Activated B cell treated with CpG ODN at 0.5 μM for 24 hours (primary cell): Measurements from ENCODE around the gene FYN. TPM values are rescaled to one million over a fixed set of nuclear protein-coding genes. Genes with fewer than 3 reads are reported as not detected.

Experiments used
- ATAC-seq: fragments of 200-7000 bp; cut with Tn5 transposase; one replicate; pipeline ENCODE4 v1.10.0; 2021; ENCODE audit warnings: low read depth, mild to moderate bottlenecking, moderate library complexity
- CTCF ChIA-PET: fragments of 350-600 bp; sonication (Branson Sonifier 250); formaldehyde crosslinking; loops from one replicate; lab custom pipeline; 2021; ENCODE audit warnings: antibody characterized with exemption; lab: Charles Lee
- POLR2A ChIA-PET: fragments of 350-600 bp; sonication (Branson Sonifier 250); formaldehyde crosslinking; loops from one replicate; lab custom pipeline; 2021; ENCODE audit warnings: antibody characterized with exemption; lab: Charles Lee
- DNase-seq: peaks from one replicate; pipeline ENCODE4 v3.0.0; 2022
- H3K27ac Mint-ChIP-seq: one replicate; pipeline ENCODE4 v1.8.0; 2020; ENCODE audit warnings: mixed read lengths
- H3K27me3 Mint-ChIP-seq: one replicate; pipeline ENCODE4 v1.8.0; 2021; ENCODE audit warnings: mixed read lengths
- H3K36me3 Mint-ChIP-seq: one replicate; pipeline ENCODE4 v1.8.0; 2021; ENCODE audit warnings: low read depth, mixed read lengths
- H3K4me1 Mint-ChIP-seq: one replicate; pipeline ENCODE4 v1.8.0; 2021; ENCODE audit warnings: mixed read lengths
- H3K4me3 Mint-ChIP-seq: one replicate; pipeline ENCODE4 v1.8.0; 2020; ENCODE audit warnings: mild to moderate bottlenecking, mixed read lengths
- H3K9me3 Mint-ChIP-seq: one replicate; pipeline ENCODE4 v1.8.0; 2020; ENCODE audit warnings: mixed read lengths
- intact Hi-C: fragments of 100-400 bp; cut with micrococcal nuclease; formaldehyde crosslinking; loops from one replicate; pipeline ENCODE4 v1.15.1; 2024
- total RNA-seq: library from RNA; stranded (reverse); gene quantifications from 2 replicates; pipeline ENCODE4 v1.2.3, GENCODE V29; 2022
- TF ChIP-seq, protein P1 (sequence below): fragments of 200-600 bp; IDR thresholded peaks from one replicate; pipeline ENCODE4 v1.8.0; 2022; ENCODE audit warnings: antibody characterized with exemption, mild to moderate bottlenecking

FYN gene
- total RNA-seq, 1 donor from 2014 or later, result 64.7 TPM

GRCh38 chr6:111713236-111713635 lies 160.0 kb downstream of the FYN start:
- H3K36me3 Mint-ChIP-seq, result peaks cover 42% of the 10 kb centered on the region
- no peak for ATAC-seq
- DNase-seq, result no peak
- H3K27me3 Mint-ChIP-seq, result no peaks in the 10 kb centered on the region
- CTCF ChIA-PET, result no interaction called here
- POLR2A ChIA-PET, result interaction anchor here (0.6 kb wide), 1 partner anchor 284 kb away, joined by 5 read pairs; no protein-coding TSS in a partner anchor
- peaks cover 4% of the 10 kb centered on the region for H3K4me1 Mint-ChIP-seq
- TF ChIP-seq, protein P1, sequence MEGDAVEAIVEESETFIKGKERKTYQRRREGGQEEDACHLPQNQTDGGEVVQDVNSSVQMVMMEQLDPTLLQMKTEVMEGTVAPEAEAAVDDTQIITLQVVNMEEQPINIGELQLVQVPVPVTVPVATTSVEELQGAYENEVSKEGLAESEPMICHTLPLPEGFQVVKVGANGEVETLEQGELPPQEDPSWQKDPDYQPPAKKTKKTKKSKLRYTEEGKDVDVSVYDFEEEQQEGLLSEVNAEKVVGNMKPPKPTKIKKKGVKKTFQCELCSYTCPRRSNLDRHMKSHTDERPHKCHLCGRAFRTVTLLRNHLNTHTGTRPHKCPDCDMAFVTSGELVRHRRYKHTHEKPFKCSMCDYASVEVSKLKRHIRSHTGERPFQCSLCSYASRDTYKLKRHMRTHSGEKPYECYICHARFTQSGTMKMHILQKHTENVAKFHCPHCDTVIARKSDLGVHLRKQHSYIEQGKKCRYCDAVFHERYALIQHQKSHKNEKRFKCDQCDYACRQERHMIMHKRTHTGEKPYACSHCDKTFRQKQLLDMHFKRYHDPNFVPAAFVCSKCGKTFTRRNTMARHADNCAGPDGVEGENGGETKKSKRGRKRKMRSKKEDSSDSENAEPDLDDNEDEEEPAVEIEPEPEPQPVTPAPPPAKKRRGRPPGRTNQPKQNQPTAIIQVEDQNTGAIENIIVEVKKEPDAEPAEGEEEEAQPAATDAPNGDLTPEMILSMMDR, result no peak
- no peak overlapping the region for H3K27ac Mint-ChIP-seq
- no peak overlapping the region for H3K4me3 Mint-ChIP-seq
- no peaks in the 10 kb centered on the region for H3K9me3 Mint-ChIP-seq
- intact Hi-C loops, result no loop called here

GRCh38 chr6:111711984-111712752 lies 161.1 kb downstream of the FYN start:
- Mint-ChIP-seq H3K27ac (no peak overlapping the region), H3K36me3 (peaks cover 44% of the 10 kb centered on the region), H3K9me3 (no peaks in the 10 kb centered on the region), H3K4me1 (peaks cover 4% of the 10 kb centered on the region), H3K27me3 (no peaks in the 10 kb centered on the region), H3K4me3 (no peak overlapping the region)
- ATAC-seq (no peak), DNase-seq (no peak)
- intact Hi-C loops, result no loop called here
- ChIA-PET POLR2A (no interaction called here), CTCF (interaction anchor here (3.6 to 7.6 kb wide), 2 partner anchors 286 to 331 kb away, joined by 52 to 85 read pairs; no protein-coding TSS in a partner anchor)
- TF ChIP-seq, protein P1, result no peak

DNA sequence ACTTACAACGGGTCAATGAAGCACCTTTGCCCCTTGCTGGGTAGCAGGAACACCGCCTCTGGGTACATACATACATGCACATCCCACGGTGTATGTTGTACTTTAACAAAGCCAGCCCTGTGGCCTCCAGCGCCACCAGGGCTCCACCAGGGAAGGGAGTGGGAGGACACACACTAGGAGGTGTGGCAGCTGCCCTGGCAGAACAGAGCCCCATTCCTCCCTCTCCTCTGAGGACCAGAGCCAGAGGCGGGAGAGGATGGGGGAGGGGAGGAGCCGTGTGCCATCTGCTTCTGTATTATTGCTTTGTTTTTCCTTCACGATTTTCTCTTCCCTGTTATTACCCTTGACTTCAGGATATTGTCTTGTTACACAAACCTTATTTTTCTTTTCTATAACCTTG lies 161.8 kb downstream of the FYN start:
- ChIA-PET POLR2A (no interaction called here), CTCF (interaction anchor here (0.8 to 7.6 kb wide), 5 partner anchors 94 to 332 kb away, joined by 4 to 85 read pairs (median 24); partner anchors contain the start of gene FYN)
- Mint-ChIP-seq H3K4me1 (peaks cover 4% of the 10 kb centered on the region), H3K27ac (no peak overlapping the region), H3K27me3 (no peaks in the 10 kb centered on the region), H3K4me3 (no peak overlapping the region), H3K36me3 (peaks cover 47% of the 10 kb centered on the region), H3K9me3 (no peaks in the 10 kb centered on the region)
- intact Hi-C loops, result no loop called here
- TF ChIP-seq, protein P1, result no peak
- DNase-seq, result no peak
- no peak for ATAC-seq

GRCh38 chr6:111710911-111711310 lies 162.3 kb downstream of the FYN start:
- intact Hi-C loops, result loop anchor here (1.0 kb wide), 6 partner anchors 93 to 452 kb away; partner anchors contain the start of gene FYN
- Mint-ChIP-seq H3K9me3 (no peaks in the 10 kb centered on the region), H3K4me3 (no peak overlapping the region), H3K27me3 (no peaks in the 10 kb centered on the region), H3K36me3 (peaks cover 47% of the 10 kb centered on the region), H3K27ac (no peak overlapping the region), H3K4me1 (peaks cover 4% of the 10 kb centered on the region)
- POLR2A ChIA-PET, result interaction anchor here (1.2 kb wide), 1 partner anchor 95 kb away, joined by 3 read pairs; no protein-coding TSS in a partner anchor
- ATAC-seq (no peak), DNase-seq (no peak)
- CTCF ChIA-PET, result interaction anchor here (0.6 to 7.6 kb wide), 24 partner anchors 13 to 653 kb away, joined by 3 to 85 read pairs (median 4); partner anchors contain the start of genes FAM229B, FYN and TUBE1
- TF ChIP-seq, protein P1, result no peak

DNA sequence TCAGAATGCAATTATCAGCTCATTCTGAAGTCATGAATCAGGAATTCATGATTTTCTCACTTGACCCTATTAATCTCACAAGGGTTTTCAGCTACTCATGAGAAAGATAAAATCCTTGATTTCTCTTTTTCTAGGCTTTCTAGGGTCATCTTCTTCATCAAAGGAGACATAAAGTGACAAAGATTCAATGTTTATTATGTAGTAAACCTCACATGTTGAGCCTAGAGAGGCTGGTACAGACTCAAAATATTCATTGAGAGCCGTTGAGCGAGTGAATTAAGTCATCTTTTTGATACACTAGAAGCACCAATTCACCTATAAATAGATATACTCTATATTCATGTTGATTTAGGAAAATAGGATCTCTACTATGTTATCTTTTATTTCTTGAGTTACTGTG lies 162.8 kb downstream of the FYN start:
- Mint-ChIP-seq H3K4me3 (no peak overlapping the region), H3K27me3 (no peaks in the 10 kb centered on the region), H3K9me3 (no peaks in the 10 kb centered on the region), H3K27ac (no peak overlapping the region), H3K36me3 (peaks cover 45% of the 10 kb centered on the region), H3K4me1 (peaks cover 4% of the 10 kb centered on the region)
- TF ChIP-seq, protein P1, result no peak
- DNase-seq (no peak), ATAC-seq (no peak)
- intact Hi-C loops, result loop anchor here (1.0 kb wide), 6 partner anchors 94 to 453 kb away; partner anchors contain the start of gene FYN
- ChIA-PET CTCF (interaction anchor here (0.6 to 7.6 kb wide), 28 partner anchors 11 to 653 kb away, joined by 3 to 85 read pairs (median 4); partner anchors contain the start of genes FAM229B, FYN and TUBE1), POLR2A (interaction anchor here (1.2 kb wide), 1 partner anchor 96 kb away, joined by 3 read pairs; no protein-coding TSS in a partner anchor)
